Measurements from ENCODE around the gene JAK2. TPM values are rescaled to one million over a fixed set of nuclear protein-coding genes. Genes with fewer than 3 reads are reported as not detected.

Gene JAK2
- total and polyA plus RNA-seq, 10 of the 15 experiments (the other 5 are each of a cell fraction or from before 2014, with no cell fraction given) = 4.1 to 22.9 (median 13.7) TPM

DNA sequence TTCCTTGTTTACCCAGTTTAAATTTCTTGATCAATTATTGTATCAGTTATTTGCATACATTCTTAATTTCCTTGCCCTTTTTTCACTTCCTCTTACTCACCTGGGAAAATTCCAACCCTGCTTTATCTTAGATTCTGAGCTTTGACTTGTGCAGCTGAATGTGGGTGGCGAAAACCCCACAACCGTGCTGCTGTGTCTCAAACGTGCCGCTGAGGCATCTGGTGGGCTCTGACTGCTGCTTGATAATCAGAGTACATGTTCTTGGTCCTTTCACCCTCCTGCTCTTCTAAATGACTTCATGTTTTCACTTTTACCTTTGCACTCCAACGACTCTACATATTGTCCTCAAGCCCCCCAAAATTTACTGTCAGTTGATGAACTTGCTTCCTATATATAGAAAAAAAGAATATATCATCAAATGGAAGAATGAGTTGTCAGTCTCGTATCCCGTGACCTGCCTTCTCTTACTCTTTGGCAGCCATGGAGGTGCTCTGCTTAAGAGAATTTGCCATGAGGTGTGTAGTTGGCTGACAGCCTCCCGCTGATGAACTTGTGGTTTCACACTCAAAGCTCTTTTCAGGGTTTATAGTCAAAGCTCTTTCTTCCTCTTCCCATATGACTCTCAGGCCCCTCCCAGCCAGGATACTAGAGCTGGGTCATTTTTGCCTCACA, 14.0 kb upstream of the JAK2 start (continued):
- TF ChIP-seq, protein P1, sequence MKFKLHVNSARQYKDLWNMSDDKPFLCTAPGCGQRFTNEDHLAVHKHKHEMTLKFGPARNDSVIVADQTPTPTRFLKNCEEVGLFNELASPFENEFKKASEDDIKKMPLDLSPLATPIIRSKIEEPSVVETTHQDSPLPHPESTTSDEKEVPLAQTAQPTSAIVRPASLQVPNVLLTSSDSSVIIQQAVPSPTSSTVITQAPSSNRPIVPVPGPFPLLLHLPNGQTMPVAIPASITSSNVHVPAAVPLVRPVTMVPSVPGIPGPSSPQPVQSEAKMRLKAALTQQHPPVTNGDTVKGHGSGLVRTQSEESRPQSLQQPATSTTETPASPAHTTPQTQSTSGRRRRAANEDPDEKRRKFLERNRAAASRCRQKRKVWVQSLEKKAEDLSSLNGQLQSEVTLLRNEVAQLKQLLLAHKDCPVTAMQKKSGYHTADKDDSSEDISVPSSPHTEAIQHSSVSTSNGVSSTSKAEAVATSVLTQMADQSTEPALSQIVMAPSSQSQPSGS (IDR thresholded peaks at IDR 0.05; ENCODE audit: low read length) = peak; percentile 41
- TF ChIP-seq SMAD5 (IDR thresholded peaks at IDR 0.05; ENCODE audit: low read depth) (no peak), TCF3 (IDR thresholded peaks at IDR 0.05; ENCODE audit: borderline replicate concordance, insufficient read depth, low read depth, low read length) (no peak), ESRRA (IDR thresholded peaks at IDR 0.05; ENCODE audit: low read length) (no peak), TAF1 (IDR thresholded peaks at IDR 0.05; ENCODE audit: borderline replicate concordance, low read depth, low read length) (no peak), CHD4 (IDR thresholded peaks at IDR 0.05) (no peak)

DNA sequence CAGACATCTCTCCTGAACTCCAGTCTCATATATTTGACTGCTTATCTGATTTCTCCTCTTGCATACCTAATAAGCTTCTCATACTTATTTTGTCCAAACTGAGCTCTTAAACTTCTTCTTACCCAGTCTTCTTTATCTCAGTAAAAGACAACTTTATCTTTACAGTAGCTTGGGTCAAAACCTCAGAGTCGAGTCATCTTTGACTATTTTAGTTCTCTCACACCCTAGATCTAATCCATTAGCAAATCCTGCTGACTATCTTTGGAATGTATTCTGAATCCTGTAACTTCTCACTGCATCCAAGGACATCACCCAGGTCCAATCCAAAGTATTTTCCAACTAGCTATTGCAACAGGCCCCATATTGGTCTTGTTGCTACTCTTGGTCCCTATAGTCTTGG, 11.8 kb upstream of the JAK2 start:
- in situ Hi-C loops (cut with MboI) = no loop called here
- Histone ChIP-seq H3K9ac (ENCODE audit: control insufficient read depth, insufficient read depth, low read length) (no peak overlapping the region), H3K27me3 (replicated peaks in 1 of 2; ENCODE audit: control insufficient read depth in 2 of 2, insufficient read depth in 2 of 2, low read length in 1 of 2) (no peaks in the 10 kb centered on the region), H3K4me2 (ENCODE audit: control insufficient read depth, insufficient read depth) (no peak overlapping the region), H4K20me1 (ENCODE audit: control insufficient read depth, insufficient read depth) (no peaks in the 10 kb centered on the region), H2AFZ (ENCODE audit: control insufficient read depth, low read depth, low read length) (no peak overlapping the region), H3K27ac (ENCODE audit: control insufficient read depth, insufficient read depth) (no peak overlapping the region), H3K4me3 (no peak overlapping the region), H3K9me3 (replicated peaks; ENCODE audit: control insufficient read depth, insufficient read depth, low read length) (no peaks in the 10 kb centered on the region), H3K36me3 (ENCODE audit: control insufficient read depth in 2 of 2, insufficient read depth in 2 of 2, low read length in 1 of 2) (no peaks in the 10 kb centered on the region), H3K4me1 (ENCODE audit: control insufficient read depth, insufficient read depth, low read length) (peaks cover 17% of the 10 kb centered on the region), H3K79me2 (ENCODE audit: control insufficient read depth, insufficient read depth, low read length) (no peaks in the 10 kb centered on the region)
- intact Hi-C loops (cut with micrococcal nuclease; ENCODE audit: unreplicated experiment) = no loop called here
- RAD21 ChIA-PET (ENCODE audit: unreplicated experiment) = interaction anchor here (0.5 to 2.6 kb wide), 7 partner anchors 10 to 214 kb away, joined by 3 to 11 read pairs (median 3); partner anchors contain the start of gene RCL1
- DNase-seq (ENCODE audit: low read depth, low spot score) = no peak
- BruUV-seq (replicated peaks) = no TSS peak
- no peak for ATAC-seq
- WGBS (ENCODE audit: insufficient coverage, insufficient replicate concordance, low lambda C conversion rate, missing lambda C conversion rate) = 100% methylated on average over 1 of the region's 1 CpG
- POLR2A ChIA-PET = interaction anchor here (0.6 to 2.3 kb wide), 4 partner anchors 10 to 1452 kb away, joined by 3 to 11 read pairs (median 4); partner anchors contain the start of gene JAK2
- FAIRE-seq = no peak
- CTCF ChIA-PET = interaction anchor here (0.6 to 2.0 kb wide), 7 partner anchors 10 to 213 kb away, joined by 3 to 17 read pairs (median 4); partner anchors contain the start of gene JAK2
- SMC1A ChIA-PET (ENCODE audit: uncharacterized antibody, unreplicated experiment) = interaction anchor here (0.7 to 2.7 kb wide), 7 partner anchors 8 to 368 kb away, joined by 3 to 22 read pairs (median 5); partner anchors contain the start of gene JAK2
- TF ChIP-seq, protein P2, sequence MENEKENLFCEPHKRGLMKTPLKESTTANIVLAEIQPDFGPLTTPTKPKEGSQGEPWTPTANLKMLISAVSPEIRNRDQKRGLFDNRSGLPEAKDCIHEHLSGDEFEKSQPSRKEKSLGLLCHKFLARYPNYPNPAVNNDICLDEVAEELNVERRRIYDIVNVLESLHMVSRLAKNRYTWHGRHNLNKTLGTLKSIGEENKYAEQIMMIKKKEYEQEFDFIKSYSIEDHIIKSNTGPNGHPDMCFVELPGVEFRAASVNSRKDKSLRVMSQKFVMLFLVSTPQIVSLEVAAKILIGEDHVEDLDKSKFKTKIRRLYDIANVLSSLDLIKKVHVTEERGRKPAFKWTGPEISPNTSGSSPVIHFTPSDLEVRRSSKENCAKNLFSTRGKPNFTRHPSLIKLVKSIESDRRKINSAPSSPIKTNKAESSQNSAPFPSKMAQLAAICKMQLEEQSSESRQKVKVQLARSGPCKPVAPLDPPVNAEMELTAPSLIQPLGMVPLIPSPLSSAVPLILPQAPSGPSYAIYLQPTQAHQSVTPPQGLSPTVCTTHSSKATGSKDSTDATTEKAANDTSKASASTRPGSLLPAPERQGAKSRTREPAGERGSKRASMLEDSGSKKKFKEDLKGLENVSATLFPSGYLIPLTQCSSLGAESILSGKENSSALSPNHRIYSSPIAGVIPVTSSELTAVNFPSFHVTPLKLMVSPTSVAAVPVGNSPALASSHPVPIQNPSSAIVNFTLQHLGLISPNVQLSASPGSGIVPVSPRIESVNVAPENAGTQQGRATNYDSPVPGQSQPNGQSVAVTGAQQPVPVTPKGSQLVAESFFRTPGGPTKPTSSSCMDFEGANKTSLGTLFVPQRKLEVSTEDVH (IDR thresholded peaks at IDR 0.05; ENCODE audit: low read depth, partially characterized antibody) = no peak
- TF ChIP-seq BHLHE40 (IDR thresholded peaks at IDR 0.05; ENCODE audit: borderline replicate concordance in 1 of 2, low read depth in 2 of 2, low read length in 1 of 2) (no peak), TBL1XR1 (IDR thresholded peaks at IDR 0.05; ENCODE audit: low read depth, low read length) (no peak), SUZ12 (IDR thresholded peaks at IDR 0.05; ENCODE audit: unreplicated experiment) (no peak), PML (IDR thresholded peaks at IDR 0.05; ENCODE audit: low read length) (no peak), ZBED1 (IDR thresholded peaks at IDR 0.05; ENCODE audit: borderline replicate concordance) (no peak), ZNF24 (IDR thresholded peaks at IDR 0.05) (no peak), MTA3 (IDR thresholded peaks at IDR 0.05; ENCODE audit: borderline replicate concordance, low read length) (no peak), EGR1 (IDR thresholded peaks at IDR 0.05; ENCODE audit: borderline replicate concordance in 1 of 2, low read depth in 2 of 2, low read length in 2 of 2) (no peak), KAT2A (conservative IDR thresholded peaks at IDR 0.05; ENCODE audit: control insufficient read depth, low read depth, low read length) (no peak)
